Subcutaneous adipose tissue (tissue), 4 donors: ENCODE measurements around the gene ADORA2A. TPM values are rescaled to one million over a fixed set of nuclear protein-coding genes. Genes with fewer than 3 reads are reported as not detected.

Experiments used
- CTCF ChIP-seq: fragments of 450-650 bp; IDR thresholded peaks from one replicate; pipeline ENCODE4 v1.5.1; 2016; ENCODE audit warnings: low read depth, mild to moderate bottlenecking, control low read depth, antibody characterized with exemption, moderate library complexity
- total RNA-seq, 4 donors: library from RNA; depleted of rRNA; stranded (reverse); fragments of >200 nt; gene quantifications; one replicate each; pipeline ENCODE4 v1.1.0, GENCODE V29; 2016

ADORA2A gene
- total RNA-seq, 4 donors from 2014 or later: 0.88 to 4.7 (median 2.2) TPM

GRCh38 chr22:24442352-24442744 lies 14.9 kb downstream of the ADORA2A start:
- TF ChIP-seq CTCF: no peak

- TF ChIP-seq CTCF: no peak
Measured at GRCh38 chr22:24443668-24444067, 16.3 kb downstream of the ADORA2A start.

GRCh38 chr22:24444251-24444650 lies 16.9 kb downstream of the ADORA2A start:
- TF ChIP-seq CTCF: no peak

GRCh38 chr22:24444729-24445466 lies 17.5 kb downstream of the ADORA2A start:
- no peak for TF ChIP-seq CTCF

GRCh38 chr22:24445481-24446259 lies 18.3 kb downstream of the ADORA2A start:
- no peak for TF ChIP-seq CTCF

- no peak for TF ChIP-seq CTCF
Measured at GRCh38 chr22:24446260-24446611, 18.8 kb downstream of the ADORA2A start.

GRCh38 chr22:24450610-24451009 lies 23.2 kb downstream of the ADORA2A start:
- no peak for TF ChIP-seq CTCF
